GM20000 (cell line): Measurements from ENCODE around the gene CISD1.

Experiments used
- DNase-seq: peaks from one replicate; pipeline ENCODE4 v3.0.0; 2012; ENCODE audit warnings: low spot score
- CTCF ChIP-seq: IDR thresholded peaks from 2 replicates; pipeline ENCODE4 v1.5.1; 2012; ENCODE audit warnings: mild to moderate bottlenecking, control low read depth; ENCODE audit errors: extremely low read depth, missing control alignments

The CISD1 gene

GRCh38 chr10:58258977-58259692 lies 9.8 kb upstream of the CISD1 start:
- DNase-seq = no peak

GRCh38 chr10:58260334-58260733 lies 8.6 kb upstream of the CISD1 start:
- no peak for TF ChIP-seq CTCF
- no peak for DNase-seq

More at GRCh38 chr10:58258977-58259692, 9.8 kb upstream of the CISD1 start:
- no peak for TF ChIP-seq CTCF

GRCh38 chr10:58262766-58263165 lies 6.2 kb upstream of the CISD1 start:
- no peak for TF ChIP-seq CTCF
- no peak for DNase-seq

GRCh38 chr10:58264780-58265179 lies 4.2 kb upstream of the CISD1 start:
- no peak for TF ChIP-seq CTCF
- no peak for DNase-seq

GRCh38 chr10:58265249-58265648 lies 3.7 kb upstream of the CISD1 start:
- no peak for TF ChIP-seq CTCF
- DNase-seq = no peak

GRCh38 chr10:58266003-58266825 lies 2.7 kb upstream of the CISD1 start:
- peak; percentile 42 for DNase-seq
- no peak for TF ChIP-seq CTCF
